LNCAP (cell line): ENCODE data around the gene LATS2.

Experiments used
- CTCF ChIP-seq: fragments of 450-650 bp; IDR thresholded peaks from 2 replicates; pipeline ENCODE4 v1.5.1; 2017; ENCODE audit warnings: mild to moderate bottlenecking

Gene LATS2

GRCh38 chr13:21078501-21078900 is 17.1 kb upstream of the LATS2 start:
- no peak for TF ChIP-seq CTCF

DNA sequence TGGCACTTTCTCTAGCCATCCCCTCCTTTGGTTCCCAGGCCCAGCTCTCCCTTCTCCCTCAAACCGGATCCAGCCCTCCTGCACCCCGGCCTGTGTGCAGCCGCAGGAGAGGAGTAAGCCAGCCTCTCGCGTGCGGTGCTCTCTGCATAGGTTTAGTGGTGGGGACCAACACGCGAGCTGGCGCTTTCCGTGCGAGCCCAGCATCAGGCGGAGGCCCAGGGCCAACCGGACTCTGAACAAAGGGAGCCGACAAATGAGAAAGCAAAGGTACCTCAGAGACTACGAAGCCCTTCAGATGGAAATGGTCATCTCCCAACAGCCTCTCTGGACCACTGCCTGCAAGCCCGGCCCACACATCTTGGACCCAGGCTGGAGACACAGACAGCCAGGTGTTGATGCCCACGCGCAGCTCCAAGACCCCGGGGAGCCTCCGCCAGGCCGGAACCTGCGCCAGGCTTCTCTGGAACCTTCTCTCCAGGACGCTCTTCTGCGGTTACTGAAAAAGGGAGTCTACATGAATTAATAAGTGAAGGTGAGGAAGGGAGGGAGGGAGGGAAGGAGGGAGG is 16.5 kb upstream of the LATS2 start:
- no peak for TF ChIP-seq CTCF

DNA sequence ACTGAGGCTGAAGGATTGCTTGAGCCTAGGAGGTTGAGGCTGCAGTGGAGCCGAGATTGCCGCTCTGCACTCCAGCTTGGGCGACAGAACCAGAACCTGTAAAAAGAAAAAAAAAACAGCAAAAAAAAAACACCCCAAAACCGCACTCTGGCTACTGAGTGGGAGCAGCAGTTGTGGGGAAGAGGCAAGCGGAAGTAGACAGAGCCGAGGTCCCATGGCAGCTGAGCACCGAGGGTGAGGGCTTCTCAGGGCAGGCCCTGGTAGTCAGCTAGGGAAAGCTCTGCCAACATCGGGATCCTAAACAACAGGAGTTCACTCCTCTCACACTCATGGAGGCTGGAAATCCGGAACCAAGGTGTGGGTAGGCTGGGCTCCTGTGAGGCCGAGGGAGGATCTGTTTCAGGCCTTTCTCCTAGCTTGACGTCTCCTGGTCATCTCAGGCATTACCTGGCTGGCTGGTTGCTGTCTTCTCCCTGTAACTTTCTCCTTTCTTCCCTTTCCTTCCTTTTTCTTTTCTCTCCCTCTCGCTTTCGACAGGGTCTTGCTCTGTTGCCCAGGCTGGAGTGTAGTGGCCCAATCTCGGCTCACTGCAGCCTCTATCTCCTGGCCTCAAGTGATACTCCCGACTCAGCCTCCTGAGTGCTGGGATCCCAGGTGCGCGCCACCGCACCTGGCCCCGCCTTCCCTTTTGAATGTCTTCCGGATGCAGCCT is 15.8 kb upstream of the LATS2 start:
- no peak for TF ChIP-seq CTCF

DNA sequence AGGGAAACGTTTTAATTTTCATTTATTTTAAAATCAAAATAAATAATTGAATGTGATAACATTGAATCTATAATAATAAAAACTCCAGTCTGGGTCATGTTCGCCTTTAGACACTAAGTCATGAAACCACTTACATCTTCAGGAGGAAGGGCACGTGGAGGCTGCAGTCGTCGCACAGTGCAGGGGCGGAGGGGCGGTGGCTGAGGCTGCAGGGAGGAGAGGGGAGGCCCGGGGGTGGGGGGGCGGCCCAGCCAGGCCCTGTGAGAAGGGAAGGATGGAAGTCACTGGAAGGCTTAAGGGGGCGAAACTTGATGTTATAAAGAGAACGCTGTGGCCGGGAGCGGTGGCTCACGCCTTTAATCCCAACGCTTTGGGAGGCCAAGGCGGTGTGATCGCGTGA is 14.9 kb upstream of the LATS2 start:
- TF ChIP-seq CTCF, result no peak

DNA sequence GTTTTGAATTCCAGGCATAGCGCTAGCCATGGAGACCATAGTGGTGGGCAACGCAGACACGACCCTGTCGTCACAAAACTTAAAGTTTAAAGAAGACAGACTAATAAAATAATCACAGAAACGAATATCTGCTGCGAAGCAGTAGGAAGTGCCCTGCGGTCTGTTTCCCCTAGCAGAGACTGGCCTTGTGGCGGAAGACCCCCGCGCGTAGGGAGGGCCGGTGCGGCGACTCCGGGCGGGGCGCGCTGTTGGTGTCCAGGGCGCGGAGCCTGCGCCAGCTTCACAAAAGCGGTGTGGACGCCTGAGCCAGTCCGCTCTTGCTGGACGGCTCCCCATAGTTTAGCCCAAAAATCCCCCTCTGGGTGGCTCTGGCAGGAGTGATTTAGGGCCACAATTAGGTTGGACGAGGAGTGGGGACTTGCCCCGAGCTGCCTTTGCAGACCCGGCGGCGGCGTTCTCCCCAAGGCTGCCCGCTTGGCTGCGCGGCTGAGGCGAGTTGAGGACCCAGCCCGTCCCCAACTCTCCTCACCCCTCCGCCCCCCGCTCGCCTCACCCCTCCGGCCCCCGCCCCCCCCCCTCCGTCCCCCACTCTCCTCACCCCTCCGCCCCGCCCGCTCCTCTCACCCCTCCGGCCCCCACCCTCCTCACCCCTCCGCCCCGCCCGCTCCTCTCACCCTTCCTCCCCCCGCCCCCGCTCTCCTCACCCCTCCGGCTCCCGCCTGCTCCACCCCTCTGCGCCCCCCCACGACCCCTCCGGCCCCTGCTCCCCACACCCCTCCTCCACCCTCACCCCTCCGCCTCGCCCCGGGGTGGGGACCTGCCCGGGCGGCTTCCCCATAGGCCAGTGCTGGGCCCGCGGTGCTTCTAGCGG is 14.2 kb upstream of the LATS2 start:
- TF ChIP-seq CTCF, result no peak

DNA sequence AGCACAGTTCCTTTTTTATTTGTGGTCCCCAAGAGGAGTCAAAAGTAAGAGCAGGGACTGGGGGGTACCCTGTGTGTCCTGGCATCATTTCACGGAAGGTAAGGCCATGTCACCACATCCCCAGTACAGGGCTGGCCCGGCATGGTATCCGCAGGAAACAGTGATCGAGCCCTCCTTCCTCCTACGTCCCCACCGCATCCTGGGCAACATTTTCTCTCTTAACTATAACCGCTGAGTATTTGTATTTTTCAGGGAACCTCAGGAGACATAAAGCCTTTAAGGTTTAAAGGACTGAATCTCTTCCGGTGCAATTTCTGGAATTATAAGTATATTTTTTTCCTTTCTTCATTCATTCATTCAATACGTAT is 13.6 kb upstream of the LATS2 start:
- no peak for TF ChIP-seq CTCF

GRCh38 chr13:21074546-21074945 is 13.2 kb upstream of the LATS2 start:
- TF ChIP-seq CTCF, result no peak
